HepG2 (cell line): ENCODE results near the gene LDAF1. TPM values are rescaled to one million over a fixed set of nuclear protein-coding genes. Genes with fewer than 3 reads are reported as not detected.

ENCODE experiments used
- ATAC-seq: fragments of 200-7000 bp; cut with Tn5 transposase; 3 replicates; pipeline ENCODE4 v1.9.1; 2020; ENCODE audit warnings: mild to moderate bottlenecking, moderate library complexity
- BruUV-seq: library from RNA; stranded (reverse); fragments of 400-500 nt; replicated peaks from 2 replicates; lab custom pipeline; 2021; lab: Mats Ljungman, UMichigan
- CTCF ChIA-PET: fragments of 300-600 bp; formaldehyde crosslinking; extraction: SDS; loops from one replicate; lab custom pipeline; 2021; ENCODE audit warnings: low total read pairs, inconsistent platforms, low intra/inter-chr PET ratio; lab: Yijun Ruan, JAX
- POLR2A ChIA-PET: fragments of 350-600 bp; sonication (Branson Sonifier 250); formaldehyde crosslinking; loops from one replicate; lab custom pipeline; 2020; ENCODE audit warnings: antibody characterized with exemption, inconsistent platforms; lab: Yijun Ruan, JAX
- DNase-seq: peaks from one replicate; pipeline ENCODE4 v3.0.0-alpha.2; 2015; ENCODE audit warnings: low spot score
- FAIRE-seq: peaks from 3 replicates; lab custom pipeline; 2011; peaks lifted over from hg19 to GRCh38; lab: Jason Lieb, UNC
- H2AFZ ChIP-seq: one replicate; pipeline ENCODE4 v1.6.1; 2011; ENCODE audit warnings: low read length, inconsistent platforms
- H3K27ac ChIP-seq: fragments of 300-600 bp; 3 replicates; pipeline ENCODE4 v1.8.0; 2011; ENCODE audit warnings: mixed run types, mild to moderate bottlenecking, mixed read lengths, low read length, inconsistent platforms; ENCODE audit not compliant: insufficient read depth; ENCODE audit errors: extremely low read length
- H3K27me3 ChIP-seq, 2 experiments: fragments of 200-600 bp in 1 of 2; 2 replicates in 1 of 2; 3 replicates in 1 of 2; pipeline versions ENCODE4 v1.6.0 to v1.8.0; 2011; ENCODE audit warnings: low read length in 2 of 2, mild to moderate bottlenecking in 2 of 2, moderate library complexity in 2 of 2, inconsistent platforms in 1 of 2; ENCODE audit not compliant: insufficient read depth in 2 of 2, control insufficient read depth in 1 of 2
- H3K36me3 ChIP-seq, 2 experiments: fragments of 200-600 bp in 1 of 2; replicated peaks in 1 of 2; 2 replicates in 1 of 2; 3 replicates in 1 of 2; pipeline versions ENCODE4 v1.5.1 to v1.8.0; 2011; ENCODE audit warnings: low read length in 2 of 2, inconsistent platforms in 1 of 2; ENCODE audit not compliant: insufficient read depth in 2 of 2, control insufficient read depth in 1 of 2
- H3K4me1 ChIP-seq: 2 replicates; pipeline ENCODE4 v1.5.1; 2012; ENCODE audit warnings: low read length, inconsistent platforms; ENCODE audit not compliant: insufficient read depth
- H3K4me2 ChIP-seq: 2 replicates; pipeline ENCODE4 v1.6.0; 2011; ENCODE audit warnings: low read depth, low read length, inconsistent platforms
- H3K4me3 ChIP-seq, 3 experiments: fragments of 200-600 bp in 1 of 3; sonication (generic), shearing (Covaris generic) in 1 of 3; replicated peaks in 1 of 3; 2 replicates each; pipeline ENCODE4 v1.5.1; 2011 to 2016; ENCODE audit warnings: low read length in 3 of 3, inconsistent platforms in 2 of 3, low read depth in 2 of 3, mild to moderate bottlenecking in 2 of 3, control low read depth in 1 of 3, mixed read lengths in 1 of 3; ENCODE audit not compliant: insufficient read depth in 1 of 3
- H3K79me2 ChIP-seq: one replicate; pipeline ENCODE4 v1.6.1; 2011; ENCODE audit warnings: low read length, inconsistent platforms; ENCODE audit not compliant: insufficient read depth
- H3K9ac ChIP-seq: 2 replicates; pipeline ENCODE4 v1.6.0; 2011; ENCODE audit warnings: mild to moderate bottlenecking, low read depth, low read length, inconsistent platforms; ENCODE audit not compliant: insufficient read depth
- H3K9me3 ChIP-seq: 2 replicates; pipeline ENCODE4 v1.5.1; 2012; ENCODE audit warnings: mild to moderate bottlenecking, low read length
- H4K20me1 ChIP-seq: 2 replicates; pipeline ENCODE4 v1.6.0; 2011; ENCODE audit warnings: inconsistent platforms, mild to moderate bottlenecking, low read length, moderate library complexity; ENCODE audit not compliant: insufficient read depth
- ADNP ChIP-seq: sonication (generic); formaldehyde crosslinking; IDR thresholded peaks from 2 replicates; pipeline ENCODE4 v1.4.0; 2020; ENCODE audit warnings: missing genetic modification reagents
- ARID2 ChIP-seq: sonication (generic); formaldehyde crosslinking; IDR thresholded peaks from 2 replicates; pipeline ENCODE4 v1.8.1; 2022; ENCODE audit warnings: mild to moderate bottlenecking, missing genetic modification reagents, borderline replicate concordance
- ATRX ChIP-seq: sonication (generic); formaldehyde crosslinking; IDR thresholded peaks from 2 replicates; pipeline ENCODE4 v1.4.0; 2020; ENCODE audit warnings: missing genetic modification reagents, borderline replicate concordance
- BORCS8-MEF2B ChIP-seq: sonication (generic); formaldehyde crosslinking; IDR thresholded peaks from 2 replicates; pipeline ENCODE4 v1.8.0; 2022; ENCODE audit warnings: mild to moderate bottlenecking, missing genetic modification reagents
- CSRNP2 ChIP-seq: sonication (generic); formaldehyde crosslinking; conservative IDR thresholded peaks from 2 replicates; pipeline ENCODE4 v1.8.0; 2022; ENCODE audit warnings: low read depth, missing genetic modification reagents
- FOXK2 ChIP-seq: fragments of 450-650 bp; IDR thresholded peaks from 2 replicates; pipeline ENCODE4 v1.6.1; 2016
- GABPB1 ChIP-seq: IDR thresholded peaks from 2 replicates; pipeline ENCODE4 v1.6.1; 2016; ENCODE audit warnings: mild to moderate bottlenecking, missing genetic modification reagents, moderate library complexity, missing compliant biosample characterization
- HIC2 ChIP-seq: sonication (generic); formaldehyde crosslinking; IDR thresholded peaks from 2 replicates; pipeline ENCODE4 v1.9.0; 2022; ENCODE audit warnings: low read depth, missing genetic modification reagents
- HIVEP1 ChIP-seq: sonication (generic); formaldehyde crosslinking; IDR thresholded peaks from 2 replicates; pipeline ENCODE4 v1.4.0; 2020; ENCODE audit warnings: mild to moderate bottlenecking, missing genetic modification reagents
- KDM5B ChIP-seq: sonication (generic); formaldehyde crosslinking; IDR thresholded peaks from 2 replicates; pipeline ENCODE4 v1.4.0; 2020; ENCODE audit warnings: missing genetic modification reagents, mild to moderate bottlenecking, borderline replicate concordance
- MTA3 ChIP-seq: sonication (generic); formaldehyde crosslinking; IDR thresholded peaks from 2 replicates; pipeline ENCODE4 v1.4.0; 2020; ENCODE audit warnings: missing genetic modification reagents
- PAF1 ChIP-seq: IDR thresholded peaks from 2 replicates; pipeline ENCODE4 v1.6.1; 2016; ENCODE audit warnings: missing genetic modification reagents, missing compliant biosample characterization
- PRPF4 ChIP-seq: fragments of 200-400 bp; formaldehyde crosslinking; IDR thresholded peaks from 2 replicates; pipeline ENCODE4 v1.6.1; 2016; ENCODE audit warnings: low read length, low read depth; ENCODE audit not compliant: poor library complexity, severe bottlenecking
- SMC3 ChIP-seq: IDR thresholded peaks from 2 replicates; pipeline ENCODE4 v1.6.1; 2011; ENCODE audit warnings: low read length, improper control_type of control experiment
- SNAI1 ChIP-seq: sonication (generic); formaldehyde crosslinking; IDR thresholded peaks from 2 replicates; pipeline ENCODE4 v1.5.0; 2020; ENCODE audit warnings: mild to moderate bottlenecking, missing genetic modification reagents, borderline replicate concordance
- TCF7 ChIP-seq: sonication (generic); IDR thresholded peaks from 2 replicates; pipeline ENCODE4 v1.6.1; 2016; ENCODE audit warnings: antibody characterized with exemption, low read depth
- ZFY ChIP-seq: sonication (generic); formaldehyde crosslinking; IDR thresholded peaks from 2 replicates; pipeline ENCODE4 v1.4.0; 2020; ENCODE audit warnings: missing genetic modification reagents
- ZNF253 ChIP-seq: sonication (generic); formaldehyde crosslinking; IDR thresholded peaks from 2 replicates; pipeline ENCODE4 v1.8.0; 2022; ENCODE audit warnings: mild to moderate bottlenecking, missing genetic modification reagents, borderline replicate concordance
- ZNF331 ChIP-seq: sonication (generic); formaldehyde crosslinking; IDR thresholded peaks from 2 replicates; pipeline ENCODE4 v1.4.0; 2020; ENCODE audit warnings: missing genetic modification reagents
- ZNF441 ChIP-seq: sonication (generic); formaldehyde crosslinking; IDR thresholded peaks from 2 replicates; pipeline ENCODE4 v1.7.0; 2021; ENCODE audit warnings: missing genetic modification reagents, borderline replicate concordance
- ZNF550 ChIP-seq: sonication (generic); formaldehyde crosslinking; IDR thresholded peaks from 2 replicates; pipeline ENCODE4 v1.4.0; 2020; ENCODE audit warnings: mild to moderate bottlenecking, missing genetic modification reagents, borderline replicate concordance
- ZNF577 ChIP-seq: sonication (generic); formaldehyde crosslinking; IDR thresholded peaks from 2 replicates; pipeline ENCODE4 v1.4.0; 2020; ENCODE audit warnings: mild to moderate bottlenecking, low read depth, missing genetic modification reagents, borderline replicate concordance
- WGBS: methylation state at CpG from one replicate; pipeline ENCODE4 v1.1.6; 2017; ENCODE audit warnings: low lambda C conversion rate; 5-methylcytosine and 5-hydroxymethylcytosine counted together
- in situ Hi-C: cut with HindIII; loops from 2 replicates; pipeline ENCODE4 v1.10.0; 2017; ENCODE audit warnings: low pct_unique_long_range_greater_than_20kb; ENCODE audit not compliant: extremely low pct_ligation_motif_present
- intact Hi-C: fragments of 100-400 bp; cut with micrococcal nuclease; formaldehyde crosslinking; loops from one replicate; pipeline ENCODE4 v1.10.0; 2022; ENCODE audit not compliant: unreplicated experiment
- polyA plus RNA-seq, 8 experiments: library from polyadenylated mRNA; depleted of rRNA in 3 of 8; stranded (reverse) in 7 of 8; unstranded in 1 of 8; fragments of >200 nt; fragmentation: Illumina TruSeq in 4 of 8; extraction: Trizol in 4 of 8; gene quantifications; 2 replicates each; pipeline versions ENCODE4 v1.2.1 to v1.2.3, GENCODE V29; 2011 to 2016; ENCODE audit warnings: low read depth in 4 of 8, missing spikeins in 1 of 8, mixed read lengths in 1 of 8; ENCODE audit not compliant: insufficient read depth in 1 of 8
- total RNA-seq, 5 experiments: library from RNA; depleted of rRNA; stranded (reverse); fragments of >200 nt; fragmentation: Illumina TruSeq; extraction: Trizol; gene quantifications; 2 replicates each; pipeline ENCODE4 v1.2.3, GENCODE V29; 2016; ENCODE audit warnings: low read depth in 1 of 5

LDAF1 gene
- total and polyA plus RNA-seq, 2 of the 13 experiments (the other 11 are each of a cell fraction or from before 2014, with no cell fraction given), result 6.3 to 7.5 TPM

- BruUV-seq, result no TSS peak
- intact Hi-C loops, result loop anchor here (1.0 kb wide), 1 partner anchor 8 kb away; no protein-coding TSS in a partner anchor
- TF ChIP-seq CSRNP2 (CRISPR knock-in tag) (no peak), ATRX (CRISPR knock-in tag) (no peak), ZNF577 (CRISPR knock-in tag) (no peak), ARID2 (CRISPR knock-in tag) (0 out of 2 replicates have a peak, but pooled peaks have one; percentile 12), HIVEP1 (CRISPR knock-in tag) (0 out of 2 replicates have a peak, but pooled peaks have one; percentile 19), FOXK2 (no peak), ZNF253 (CRISPR knock-in tag) (no peak), PAF1 (CRISPR knock-in tag) (no peak), ADNP (0 out of 2 replicates have a peak, but pooled peaks have one; percentile 14), ZFY (CRISPR knock-in tag) (0 out of 2 replicates have a peak, but pooled peaks have one; percentile 34), TCF7 (no peak), ZNF550 (CRISPR knock-in tag) (0 out of 2 replicates have a peak, but pooled peaks have one; percentile 42), PRPF4 (no peak), MTA3 (CRISPR knock-in tag) (no peak), ZNF441 (CRISPR knock-in tag) (no peak), SNAI1 (CRISPR knock-in tag) (peak; percentile 44; the same call in 1 of the 2 replicates), SMC3 (no peak), ZNF331 (CRISPR knock-in tag) (no peak), KDM5B (CRISPR knock-in tag) (0 out of 2 replicates have a peak, but pooled peaks have one; percentile 20), HIC2 (peak; percentile 37; the same call in 1 of the 2 replicates), GABPB1 (no peak), BORCS8-MEF2B (CRISPR knock-in tag) (0 out of 2 replicates have a peak, but pooled peaks have one; percentile 25)
These were observed 27.3 kb downstream of the LDAF1 start for GRCh38 chr16:21185659-21186325.

More at GRCh38 chr16:21185659-21186325, 27.3 kb downstream of the LDAF1 start:
- Histone ChIP-seq H3K36me3 (no peaks in the 10 kb centered on the region), H3K9me3 (no peaks in the 10 kb centered on the region), H3K9ac (no peak overlapping the region; the same call in 1 of the 2 replicates), H3K27ac (peak overlapping the region; percentile 50), H3K4me1 (peaks cover 45% of the 10 kb centered on the region), H3K4me2 (peak overlapping the region; percentile 58), H4K20me1 (no peaks in the 10 kb centered on the region), H3K27me3 (0 out of 5 replicates have a peak, but pooled peaks cover 0 to 6% of the 10 kb centered on the region in 2 experiments), H3K79me2 (no peaks in the 10 kb centered on the region), H2AFZ (no peak overlapping the region), H3K4me3 (peak overlapping the region in 1 of 3 experiments; percentile 5; a peak in 2 of 6 replicates)
- 35% methylated on average over 12 of the region's 12 CpGs for WGBS
- peak; percentile 16; the same call in 2 of the 3 replicates for ATAC-seq
- in situ Hi-C loops, result loop anchor here (5.0 kb wide), 2 partner anchors 92 to 117 kb away; partner anchors contain the start of gene CRYM
- no peak for FAIRE-seq
- CTCF ChIA-PET, result no interaction called here
- DNase-seq, result no peak
- POLR2A ChIA-PET, result interaction anchor here (1.2 to 5.4 kb wide), 5 partner anchors 45 to 116 kb away, joined by 4 to 52 read pairs (median 16); partner anchors contain the start of gene ANKS4B
